GM18870 (cell line): ENCODE measurements around the gene SRRM5.
"Not testable (repeated sequence)": the region's sequence is repeated elsewhere in the genome, so short reads cannot be mapped to it uniquely, and the experiment has no call there.

Source experiments
- ATAC-seq: cut with Tn5 transposase; IDR thresholded peaks from one replicate; pipeline ENCODE4 v1.9.1; 2021; ENCODE audit warnings: moderate library complexity; ENCODE audit not compliant: unreplicated experiment

SRRM5 gene

GRCh38 chr19:43636121-43636683 lies 24.3 kb downstream of the SRRM5 start:
- ATAC-seq = no peak

- ATAC-seq = no peak
These were observed 26.5 kb downstream of the SRRM5 start for GRCh38 chr19:43638214-43638994.

GRCh38 chr19:43638995-43639518 lies 27.2 kb downstream of the SRRM5 start:
- no peak for ATAC-seq

GRCh38 chr19:43639519-43640423 lies 27.9 kb downstream of the SRRM5 start, which contains the start of gene CADM4:
CADM4 (minus strand) TSS chr19:43639850; CDS start chr19:43639790, 60 bp downstream.
- no peak for ATAC-seq

- no peak for ATAC-seq
These were observed 28.5 kb downstream of the SRRM5 start for GRCh38 chr19:43640424-43640757.

- ATAC-seq = no peak
These were observed 29.4 kb downstream of the SRRM5 start for GRCh38 chr19:43641333-43641732.

GRCh38 chr19:43642531-43642930 lies 30.6 kb downstream of the SRRM5 start:
- ATAC-seq = no peak

- no peak for ATAC-seq
These were observed 31.4 kb downstream of the SRRM5 start for GRCh38 chr19:43643326-43643725.

GRCh38 chr19:43644181-43644580 lies 32.3 kb downstream of the SRRM5 start:
- ATAC-seq = no peak

- ATAC-seq = no peak
These were observed 36.7 kb downstream of the SRRM5 start for GRCh38 chr19:43648633-43649032.

GRCh38 chr19:43649514-43649913 lies 37.6 kb downstream of the SRRM5 start:
- no peak for ATAC-seq

GRCh38 chr19:43650276-43650675 lies 38.4 kb downstream of the SRRM5 start:
- ATAC-seq = not testable (repeated sequence)

- ATAC-seq = no peak
These were observed 40.1 kb downstream of the SRRM5 start for GRCh38 chr19:43651758-43652545.

- ATAC-seq = no peak
These were observed 40.6 kb downstream of the SRRM5 start for GRCh38 chr19:43652546-43652874.

- no peak for ATAC-seq
These were observed 44.5 kb downstream of the SRRM5 start for GRCh38 chr19:43656436-43656835.

- ATAC-seq = no peak
These were observed 46.1 kb downstream of the SRRM5 start for GRCh38 chr19:43658001-43658400.

- no peak for ATAC-seq
These were observed 46.6 kb downstream of the SRRM5 start for GRCh38 chr19:43658494-43658893.

GRCh38 chr19:43660301-43660970 lies 48.5 kb downstream of the SRRM5 start:
- ATAC-seq = no peak

- ATAC-seq = no peak
These were observed 49.1 kb downstream of the SRRM5 start for GRCh38 chr19:43660971-43661360.

GRCh38 chr19:43662487-43662886 lies 50.6 kb downstream of the SRRM5 start:
- no peak for ATAC-seq
